Heart right ventricle (tissue), 16 donors: ENCODE measurements around the gene TUBB4B. TPM values are rescaled to one million over a fixed set of nuclear protein-coding genes. Genes with fewer than 3 reads are reported as not detected.

Source experiments
- ATAC-seq, 8 donors: fragments of 200-7000 bp; cut with Tn5 transposase; one replicate each; pipeline ENCODE4 v1.9.1; 2020; ENCODE audit warnings: mild to moderate bottlenecking in 8 of 8, moderate library complexity in 8 of 8, moderate number of reproducible peaks in 1 of 8
- DNase-seq, 2 donors: peaks; one replicate each; pipeline ENCODE4 v3.0.0-alpha.2; 2020
- H3K27ac ChIP-seq, 10 donors: fragments of 200-600 bp; sonication (generic) in 2 of 10; one replicate each; pipeline versions ENCODE4 v1.5.0 to v1.8.0; 2020 to 2022; ENCODE audit warnings: mild to moderate bottlenecking in 3 of 10
- H3K27me3 ChIP-seq, 7 donors: fragments of 200-600 bp; one replicate each; pipeline ENCODE4 v1.8.0; 2021 to 2022; ENCODE audit warnings: mild to moderate bottlenecking in 2 of 7
- H3K36me3 ChIP-seq, 9 donors: fragments of 200-600 bp; sonication (generic) in 1 of 9; one replicate each; pipeline versions ENCODE4 v1.5.0 to v1.8.0; 2020 to 2022; ENCODE audit warnings: mild to moderate bottlenecking in 2 of 9
- H3K4me1 ChIP-seq, 9 donors: fragments of 200-600 bp; sonication (generic) in 1 of 9; one replicate each; pipeline versions ENCODE4 v1.5.0 to v1.8.0; 2020 to 2022; ENCODE audit warnings: mild to moderate bottlenecking in 4 of 9
- H3K4me3 ChIP-seq, 10 donors: fragments of 200-600 bp; sonication (generic) in 2 of 10; one replicate each; pipeline versions ENCODE4 v1.5.0 to v1.8.0; 2020 to 2022; ENCODE audit warnings: mild to moderate bottlenecking in 7 of 10, moderate library complexity in 2 of 10
- H3K9me3 ChIP-seq, 11 donors: fragments of 200-600 bp in 10 of 11; sonication (generic) in 2 of 11; one replicate each; pipeline versions ENCODE4 v1.5.0 to v1.8.0; 2013 to 2022; ENCODE audit warnings: mild to moderate bottlenecking in 2 of 11, control low read depth in 1 of 11, moderate library complexity in 1 of 11
- WGBS, 2 donors: extraction: QIAGEN DNeasy Blood & Tissue Kit; methylation state at CpG; one replicate each; pipeline ENCODE4 v1.1.7; 2013; ENCODE audit warnings: inconsistent platforms in 1 of 2; 5-methylcytosine and 5-hydroxymethylcytosine counted together
- intact Hi-C, 10 donors: fragments of 100-400 bp; cut with DNase I; formaldehyde crosslinking; loops; one replicate each; pipeline versions ENCODE4 v1.11.1 to v1.14.2; 2022
- polyA plus RNA-seq, 2 donors: library from polyadenylated mRNA; stranded (reverse); fragments of 200-250 nt; gene quantifications; one replicate each; pipeline ENCODE4 v1.2.3, GENCODE V29; 2013
- total RNA-seq, 10 donors: library from RNA; stranded (reverse); fragmentation: NEBNext Ultra II Directional in 3 of 10; extraction: Animal tissue kit (Norgen Biotek cat#: 25700) in 3 of 10; gene quantifications; one replicate each; pipeline versions ENCODE4 v1.2.1 to v1.2.4, GENCODE V29; 2021 to 2023
- TF ChIP-seq, protein P1 (sequence below), 9 donors: fragments of 200-600 bp; sonication (generic) in 2 of 9; IDR thresholded peaks; one replicate each; pipeline versions ENCODE4 v1.5.0 to v1.8.0; 2021 to 2022; ENCODE audit warnings: antibody characterized with exemption in 9 of 9, mild to moderate bottlenecking in 5 of 9, moderate library complexity in 1 of 9
- donor health status: Arrhythmogenic right ventricular cardiomyopathy.
- donor health status: ischemic (EF 13 %, LVEDD 7.1; RV severe dilation, severe dysfunction).
- donor health status: healthy with polysubstance abuse.
- donor health status: DM: no; HTN: yes; CAD: no.
- donor health status: DM: no; HTN: no; CAD: no.
- donor health status: ischemic (EF 25% LVEDD 6.9; RV normal size, moderate dysfunction).
- donor health status: ischemic (EF 25% LVEDD 5.7; RV mildly dilated, moderate dysfunction).
- donor health status: healthy.
- donor health status: DM: yes; HTN: yes; CAD: no.
- donor health status: Ischemic cardiomyopathy.
- donor health status: ischemic (EF 35%, LVEDD 5.7; RV mildly dilated, moderate dysfunction).
- donor health status: nonischemic (EF 11% LVEDD 7.7; RV severe dilation, severe dysfunction).
- donor health status: DM: yes; HTN: yes; CAD: no.
- donor health status: PGD.
- donor health status: ischemic (EF 29% LVEDD 5.4; RV normal size, mild dysfunction).
- donor health status: nonischemic (EF 23%, LVEDD 6.1; RV moderate dilation, normal function).

TUBB4B gene
- total and polyA plus RNA-seq, 12 donors = 211 to 992 (median 355) TPM

DNA sequence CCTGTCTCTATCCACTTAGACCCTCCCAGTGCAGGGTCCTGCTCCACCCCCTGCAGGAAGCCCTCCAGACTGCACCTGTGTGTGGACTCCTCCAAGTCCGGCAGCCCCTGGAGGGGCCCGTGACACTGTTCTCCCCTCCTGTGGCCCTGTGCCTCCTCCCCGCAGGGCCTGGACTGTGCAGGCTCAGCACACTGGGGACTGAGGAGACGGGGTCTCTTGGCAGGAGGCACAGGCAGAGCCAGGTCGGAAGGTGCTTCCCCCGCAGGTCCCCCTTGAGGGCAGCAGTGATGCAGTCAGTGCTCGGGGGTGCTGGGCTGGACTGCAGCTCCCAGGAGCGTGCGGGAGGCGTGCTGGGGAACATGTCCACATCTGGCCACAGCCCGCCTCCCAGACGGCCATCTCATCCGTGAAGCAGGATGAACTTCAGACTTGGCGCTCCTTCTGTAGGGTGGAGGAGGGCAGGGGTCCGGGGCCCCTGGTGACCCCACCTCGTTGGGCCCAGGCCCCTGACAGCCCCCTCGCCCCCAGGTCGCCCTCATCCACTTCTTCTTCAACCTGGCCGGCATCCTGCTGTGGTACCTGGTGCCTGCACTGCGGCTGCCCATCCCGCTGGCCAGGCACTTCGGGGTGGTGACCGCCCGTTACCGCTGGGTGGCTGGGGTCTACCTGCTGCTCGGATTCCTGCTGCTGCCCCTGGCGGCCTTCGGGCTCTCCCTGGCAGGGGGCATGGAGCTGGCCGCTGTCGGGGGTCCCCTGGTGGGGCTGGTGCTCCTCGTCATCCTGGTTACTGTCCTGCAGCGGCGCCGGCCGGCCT lies 5.5 kb upstream of the TUBB4B start:
- H3K4me1 ChIP-seq = peaks cover 14 to 47% (median 32%) of the 10 kb centered on the region in 9 donors

DNA sequence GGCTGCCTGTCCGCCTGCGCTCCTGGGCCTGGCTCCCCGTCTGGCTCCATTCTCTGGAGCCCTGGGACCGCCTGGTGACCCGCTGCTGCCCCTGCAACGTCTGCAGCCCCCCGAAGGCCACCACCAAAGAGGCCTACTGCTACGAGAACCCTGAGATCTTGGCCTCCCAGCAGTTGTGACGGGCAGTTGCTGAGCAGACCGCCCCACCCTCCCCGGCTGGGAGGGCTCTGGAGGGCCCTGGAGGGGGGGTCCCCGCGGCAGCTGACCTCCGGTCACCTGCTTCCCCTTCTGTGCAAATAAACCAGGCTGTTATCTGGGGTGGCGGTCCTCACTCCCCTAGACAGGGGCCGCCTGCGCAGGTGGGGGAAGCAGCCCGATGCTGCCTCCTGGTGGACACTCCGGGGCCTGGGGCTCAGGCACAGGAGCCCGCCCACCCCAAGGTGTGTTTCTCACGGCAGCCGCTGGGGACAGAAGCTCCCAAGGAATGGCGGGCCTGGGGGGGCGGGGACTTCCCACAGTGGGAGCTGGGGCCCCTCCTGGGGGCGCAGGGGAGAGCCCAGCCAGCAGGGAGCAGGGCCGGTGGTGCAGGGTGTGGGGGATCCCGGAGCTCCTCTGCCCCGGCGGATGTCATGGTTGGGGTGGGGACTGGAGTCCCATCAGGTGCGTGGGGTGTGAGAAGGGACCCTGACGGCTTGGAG lies 4.7 kb upstream of the TUBB4B start:
- TF ChIP-seq, protein P1, sequence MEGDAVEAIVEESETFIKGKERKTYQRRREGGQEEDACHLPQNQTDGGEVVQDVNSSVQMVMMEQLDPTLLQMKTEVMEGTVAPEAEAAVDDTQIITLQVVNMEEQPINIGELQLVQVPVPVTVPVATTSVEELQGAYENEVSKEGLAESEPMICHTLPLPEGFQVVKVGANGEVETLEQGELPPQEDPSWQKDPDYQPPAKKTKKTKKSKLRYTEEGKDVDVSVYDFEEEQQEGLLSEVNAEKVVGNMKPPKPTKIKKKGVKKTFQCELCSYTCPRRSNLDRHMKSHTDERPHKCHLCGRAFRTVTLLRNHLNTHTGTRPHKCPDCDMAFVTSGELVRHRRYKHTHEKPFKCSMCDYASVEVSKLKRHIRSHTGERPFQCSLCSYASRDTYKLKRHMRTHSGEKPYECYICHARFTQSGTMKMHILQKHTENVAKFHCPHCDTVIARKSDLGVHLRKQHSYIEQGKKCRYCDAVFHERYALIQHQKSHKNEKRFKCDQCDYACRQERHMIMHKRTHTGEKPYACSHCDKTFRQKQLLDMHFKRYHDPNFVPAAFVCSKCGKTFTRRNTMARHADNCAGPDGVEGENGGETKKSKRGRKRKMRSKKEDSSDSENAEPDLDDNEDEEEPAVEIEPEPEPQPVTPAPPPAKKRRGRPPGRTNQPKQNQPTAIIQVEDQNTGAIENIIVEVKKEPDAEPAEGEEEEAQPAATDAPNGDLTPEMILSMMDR (IDR thresholded peaks at IDR 0.05) = peak; percentile 96 to 99 (median 98)
- peak overlapping the region in 3 of 10 donors; percentile 2 to 37 (median 8) for H3K27ac ChIP-seq
- peak; percentile 85 to 88 for DNase-seq
- H3K4me1 ChIP-seq = peaks cover 14 to 47% (median 32%) of the 10 kb centered on the region in 9 donors
- peaks cover 8 to 34% (median 30%) of the 10 kb centered on the region in 7 donors for H3K27me3 ChIP-seq
- peak; percentile 19 to 53 (median 44) for ATAC-seq
- H3K36me3 ChIP-seq = no peaks in the 10 kb centered on the region
- WGBS, 2 donors = 8 to 13% methylated on average over 31 of the region's 31 CpGs
- H3K9me3 ChIP-seq = no peaks in the 10 kb centered on the region
- intact Hi-C loops = loop anchor here in 2 of 10 donors (5.0 to 10.0 kb wide), 2 partner anchors 119 to 452 kb away; no protein-coding TSS in a partner anchor
- H3K4me3 ChIP-seq = peak overlapping the region in 8 of 10 donors; percentile 9 to 40 (median 32)

More for the DNA sequence above, 5.5 kb upstream of the TUBB4B start:
- Histone ChIP-seq H3K36me3 (no peaks in the 10 kb centered on the region), H3K9me3 (no peaks in the 10 kb centered on the region), H3K27me3 (peaks cover 9 to 42% (median 38%) of the 10 kb centered on the region in 7 donors), H3K27ac (no peak overlapping the region), H3K4me3 (peak overlapping the region in 8 of 10 donors; percentile 9 to 40 (median 32))
- WGBS, 2 donors = 66 to 69% methylated on average over 33 to 35 of the region's 35 CpGs
- no peak for DNase-seq
- TF ChIP-seq, protein P1 (IDR thresholded peaks at IDR 0.05) = no peak
- no peak for ATAC-seq
- intact Hi-C loops = loop anchor here in 2 of 10 donors (5.0 to 10.0 kb wide), 2 partner anchors 118 to 451 kb away; no protein-coding TSS in a partner anchor

DNA sequence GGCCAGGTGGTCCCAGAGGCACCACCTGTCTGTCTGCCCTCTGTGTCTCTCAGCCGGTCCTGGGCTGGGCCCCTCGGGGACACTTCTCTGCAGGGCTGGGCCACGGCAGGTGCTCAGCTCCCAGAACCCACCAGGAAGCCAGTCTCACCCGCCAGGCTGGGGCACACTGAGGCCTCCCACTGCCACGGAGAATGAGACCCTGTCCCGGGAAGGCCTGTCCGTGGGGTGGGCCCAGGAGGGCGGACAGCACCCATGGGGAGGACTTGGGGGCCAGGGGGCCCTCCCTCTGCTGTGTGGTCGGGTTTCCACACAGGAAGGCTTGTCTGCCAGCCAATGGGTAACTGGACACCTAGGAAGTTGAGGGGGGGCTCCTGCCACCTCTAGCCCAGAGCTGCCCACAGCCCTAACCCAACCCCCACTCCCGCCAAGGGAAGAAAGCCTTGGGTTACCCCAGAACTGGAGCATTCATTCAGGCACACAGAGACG lies 4.1 kb upstream of the TUBB4B start:
- DNase-seq = no peak
- Histone ChIP-seq H3K4me3 (peak overlapping the region in 5 of 10 donors; percentile 20 to 40 (median 34)), H3K4me1 (peaks cover 14 to 50% (median 36%) of the 10 kb centered on the region in 9 donors), H3K9me3 (no peaks in the 10 kb centered on the region), H3K27ac (peak overlapping the region in 2 of 10 donors; percentile 2 to 8), H3K27me3 (peaks cover 2 to 31% (median 24%) of the 10 kb centered on the region in 7 donors), H3K36me3 (peaks cover 0 to 4% (median 1%) of the 10 kb centered on the region in 9 donors)
- intact Hi-C loops = loop anchor here in 2 of 10 donors (5.0 to 10.0 kb wide), 2 partner anchors 120 to 452 kb away; no protein-coding TSS in a partner anchor
- TF ChIP-seq, protein P1 (IDR thresholded peaks at IDR 0.05) = no peak
- WGBS, 2 donors = 55 to 56% methylated on average over 11 of the region's 11 CpGs
- ATAC-seq = no peak
